GM10248 (cell line): ENCODE measurements around the gene ABCA13.

Experiments
- CTCF ChIA-PET: fragments of 300-600 bp; sonication (Branson Sonifier 250); formaldehyde crosslinking; extraction: SDS; loops from one replicate; lab custom pipeline; 2021; ENCODE audit warnings: antibody characterized with exemption; lab: Yijun Ruan, JAX
- POLR2A ChIA-PET: fragments of 350-650 bp; sonication (Branson Sonifier 250); formaldehyde crosslinking; extraction: SDS; loops from one replicate; lab custom pipeline; 2020; ENCODE audit warnings: antibody characterized with exemption; lab: Yijun Ruan, JAX
- DNase-seq: peaks from one replicate; pipeline ENCODE4 v3.0.0; 2012; ENCODE audit errors: extremely low spot score
- CTCF ChIP-seq: IDR thresholded peaks from 2 replicates; pipeline ENCODE4 v1.5.1; 2012; ENCODE audit warnings: mild to moderate bottlenecking, low read depth; ENCODE audit errors: extremely low read depth, missing control alignments, control extremely low read depth

Gene ABCA13

GRCh38 chr7:48665353-48666135 lies 494.3 kb downstream of the ABCA13 start:
- ChIA-PET CTCF (interaction anchor here (1.6 kb wide), 1 partner anchor 12 kb away, joined by 3 read pairs; no protein-coding TSS in a partner anchor), POLR2A (no interaction called here)
- TF ChIP-seq CTCF, result no peak
- no peak for DNase-seq

GRCh38 chr7:48667407-48667806 lies 496.1 kb downstream of the ABCA13 start:
- TF ChIP-seq CTCF, result no peak
- DNase-seq, result no peak
- POLR2A ChIA-PET, result no interaction called here
- CTCF ChIA-PET, result no interaction called here

- no peak for DNase-seq
- ChIA-PET POLR2A (no interaction called here), CTCF (no interaction called here)
- TF ChIP-seq CTCF, result no peak
Observed at GRCh38 chr7:48671656-48672055, 500.4 kb downstream of the ABCA13 start.

GRCh38 chr7:48681006-48681405 lies 509.7 kb downstream of the ABCA13 start:
- ChIA-PET POLR2A (no interaction called here), CTCF (no interaction called here)
- TF ChIP-seq CTCF, result no peak
- no peak for DNase-seq

- no peak for TF ChIP-seq CTCF
- no peak for DNase-seq
- CTCF ChIA-PET, result no interaction called here
- POLR2A ChIA-PET, result no interaction called here
Observed at GRCh38 chr7:48691788-48692187, 520.5 kb downstream of the ABCA13 start.
